GM15510 (cell line): ENCODE results near the gene SOX5.

Experiments used
- POLR2A ChIP-seq: IDR thresholded peaks from 3 replicates; pipeline ENCODE4 v1.6.1; 2011; ENCODE audit warnings: borderline replicate concordance; ENCODE audit not compliant: insufficient read length; ENCODE audit errors: extremely low read depth

Gene SOX5

GRCh38 chr12:23827353-23827752 is 122.1 kb downstream of the SOX5 start:
- TF ChIP-seq POLR2A = no peak

- no peak for TF ChIP-seq POLR2A
Measured at GRCh38 chr12:23824358-23824757, 125.1 kb downstream of the SOX5 start.

- TF ChIP-seq POLR2A = no peak
Measured at GRCh38 chr12:23817345-23817744, 132.1 kb downstream of the SOX5 start.

- TF ChIP-seq POLR2A = no peak
Measured at GRCh38 chr12:23816394-23816851, 133.0 kb downstream of the SOX5 start.

GRCh38 chr12:23815810-23816209 is 133.7 kb downstream of the SOX5 start:
- TF ChIP-seq POLR2A = no peak

GRCh38 chr12:23813206-23813605 is 136.3 kb downstream of the SOX5 start:
- TF ChIP-seq POLR2A = no peak

GRCh38 chr12:23810329-23810902 is 139.1 kb downstream of the SOX5 start:
- TF ChIP-seq POLR2A = no peak

GRCh38 chr12:23803540-23803939 is 145.9 kb downstream of the SOX5 start:
- no peak for TF ChIP-seq POLR2A

GRCh38 chr12:23795494-23795893 is 154.0 kb downstream of the SOX5 start:
- no peak for TF ChIP-seq POLR2A

GRCh38 chr12:23781118-23781517 is 168.4 kb downstream of the SOX5 start:
- no peak for TF ChIP-seq POLR2A

- no peak for TF ChIP-seq POLR2A
Measured at GRCh38 chr12:23775208-23775607, 174.3 kb downstream of the SOX5 start.

- TF ChIP-seq POLR2A = no peak
Measured at GRCh38 chr12:23771240-23771949, 178.1 kb downstream of the SOX5 start.

GRCh38 chr12:23770202-23770938 is 179.1 kb downstream of the SOX5 start:
- no peak for TF ChIP-seq POLR2A

GRCh38 chr12:23767834-23768233 is 181.6 kb downstream of the SOX5 start:
- no peak for TF ChIP-seq POLR2A

GRCh38 chr12:23763724-23764123 is 185.7 kb downstream of the SOX5 start:
- TF ChIP-seq POLR2A = no peak

- no peak for TF ChIP-seq POLR2A
Measured at GRCh38 chr12:23760495-23760894, 189.0 kb downstream of the SOX5 start.

GRCh38 chr12:23758608-23759007 is 190.9 kb downstream of the SOX5 start:
- no peak for TF ChIP-seq POLR2A

GRCh38 chr12:23757541-23757962 is 191.9 kb downstream of the SOX5 start:
- no peak for TF ChIP-seq POLR2A
